Measurements from ENCODE around the gene NTF4.

NTF4 gene, protein sequence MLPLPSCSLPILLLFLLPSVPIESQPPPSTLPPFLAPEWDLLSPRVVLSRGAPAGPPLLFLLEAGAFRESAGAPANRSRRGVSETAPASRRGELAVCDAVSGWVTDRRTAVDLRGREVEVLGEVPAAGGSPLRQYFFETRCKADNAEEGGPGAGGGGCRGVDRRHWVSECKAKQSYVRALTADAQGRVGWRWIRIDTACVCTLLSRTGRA

DNA sequence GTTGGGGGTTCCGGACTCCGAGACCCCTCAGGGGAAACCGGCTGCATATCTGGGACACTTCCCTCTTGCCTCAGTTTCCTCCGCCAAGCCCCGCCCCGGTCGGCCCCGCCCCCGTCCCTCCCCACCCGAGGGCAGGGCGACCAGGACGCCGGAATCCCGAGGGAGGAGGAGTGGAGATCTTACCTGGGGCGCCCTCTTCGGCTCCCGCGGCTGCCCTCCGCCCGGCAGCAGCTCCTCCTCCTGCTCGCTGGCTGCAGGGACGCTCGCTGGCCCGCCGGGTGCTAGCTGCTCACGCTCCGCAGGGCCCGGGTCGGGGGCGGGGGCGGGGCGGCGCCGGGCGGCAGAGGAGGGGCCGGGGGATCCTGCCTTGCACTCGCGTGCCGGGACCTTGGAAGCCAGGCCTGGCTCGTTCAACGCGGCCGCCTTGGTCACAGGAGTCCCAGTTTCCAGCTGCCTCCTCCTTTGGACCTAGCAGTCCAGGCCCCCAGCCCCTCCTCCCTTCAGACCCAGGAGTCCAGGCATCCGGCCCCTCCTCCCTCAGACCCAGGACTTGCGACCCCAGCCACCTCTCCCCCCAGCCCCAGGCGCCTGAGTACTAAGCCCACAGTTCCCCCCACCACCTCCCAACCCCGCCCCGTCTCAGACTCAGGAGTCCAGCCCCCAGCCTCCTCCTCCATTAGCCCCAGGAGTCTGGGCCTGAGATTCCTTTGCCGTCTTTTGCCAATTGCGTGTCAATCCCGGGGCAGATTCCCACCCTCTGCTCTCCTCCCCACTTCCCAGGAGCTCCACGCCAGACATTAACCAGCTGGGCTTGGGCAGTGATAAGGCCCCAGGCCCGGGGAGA, at the start of gene NTF4:
NTF4 (minus strand) TSS at position 51 of the 844 bp plus-strand sequence. CDS start 2,821 bp downstream, outside the sequence.
- TF ChIP-seq, protein P1, sequence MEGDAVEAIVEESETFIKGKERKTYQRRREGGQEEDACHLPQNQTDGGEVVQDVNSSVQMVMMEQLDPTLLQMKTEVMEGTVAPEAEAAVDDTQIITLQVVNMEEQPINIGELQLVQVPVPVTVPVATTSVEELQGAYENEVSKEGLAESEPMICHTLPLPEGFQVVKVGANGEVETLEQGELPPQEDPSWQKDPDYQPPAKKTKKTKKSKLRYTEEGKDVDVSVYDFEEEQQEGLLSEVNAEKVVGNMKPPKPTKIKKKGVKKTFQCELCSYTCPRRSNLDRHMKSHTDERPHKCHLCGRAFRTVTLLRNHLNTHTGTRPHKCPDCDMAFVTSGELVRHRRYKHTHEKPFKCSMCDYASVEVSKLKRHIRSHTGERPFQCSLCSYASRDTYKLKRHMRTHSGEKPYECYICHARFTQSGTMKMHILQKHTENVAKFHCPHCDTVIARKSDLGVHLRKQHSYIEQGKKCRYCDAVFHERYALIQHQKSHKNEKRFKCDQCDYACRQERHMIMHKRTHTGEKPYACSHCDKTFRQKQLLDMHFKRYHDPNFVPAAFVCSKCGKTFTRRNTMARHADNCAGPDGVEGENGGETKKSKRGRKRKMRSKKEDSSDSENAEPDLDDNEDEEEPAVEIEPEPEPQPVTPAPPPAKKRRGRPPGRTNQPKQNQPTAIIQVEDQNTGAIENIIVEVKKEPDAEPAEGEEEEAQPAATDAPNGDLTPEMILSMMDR (IDR thresholded peaks at IDR 0.05; ENCODE audit: insufficient read depth, low read depth, low read length, missing control alignments), result no peak
- no peak within 1 kb of the TSS for H3K4me3 ChIP-seq (ENCODE audit: low read depth, low read length)
- DNase-seq (ENCODE audit: low read depth), result no peak

DNA sequence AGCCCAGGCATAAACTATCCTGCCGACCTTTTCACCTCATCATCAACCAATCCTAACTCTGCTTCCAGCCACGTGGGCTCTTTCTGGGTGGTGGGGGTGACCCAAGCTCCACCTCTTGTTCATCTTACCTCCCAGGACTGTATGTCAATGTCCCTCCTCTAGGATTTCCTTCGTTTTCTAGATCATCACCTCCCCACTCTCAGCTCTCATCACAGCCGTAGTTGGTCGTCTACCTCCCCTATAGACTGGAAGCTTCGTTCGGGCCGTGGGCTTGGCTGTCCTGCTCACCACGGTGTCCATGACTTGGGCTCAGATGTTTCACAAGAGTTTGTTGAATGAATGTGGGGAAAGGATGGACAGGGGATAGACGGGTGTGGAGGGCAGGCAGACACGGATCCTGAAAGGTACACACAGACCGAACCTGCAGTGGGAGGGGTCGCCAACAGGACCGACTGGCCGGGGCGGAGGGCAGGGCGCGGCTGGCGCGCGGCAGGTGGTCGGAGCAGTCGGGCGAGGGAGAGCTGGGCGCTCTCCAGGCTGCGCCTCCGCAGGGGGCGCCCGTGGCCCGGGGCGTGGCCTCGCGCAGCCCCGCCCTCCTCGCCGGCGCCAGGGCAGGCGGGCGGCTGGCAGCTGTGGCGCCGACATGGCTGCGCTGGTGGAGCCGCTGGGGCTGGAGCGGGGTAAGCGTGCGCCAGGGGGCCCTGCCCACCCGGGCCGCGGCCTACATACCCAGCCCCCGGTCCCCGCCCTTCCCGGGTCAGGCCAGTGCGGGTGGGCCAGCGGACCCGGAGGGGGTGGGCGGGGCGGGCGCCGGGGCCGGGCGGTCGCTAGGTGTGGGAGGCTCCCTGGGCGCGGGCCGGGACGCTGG, 49.4 kb upstream of the NTF4 start, which contains the start of gene LIN7B:
LIN7B (plus strand) TSS at position 609 of the 868 bp plus-strand sequence; CDS start at position 644, 35 bp downstream.
- peak within 1 kb of the TSS; percentile 54 for H3K4me3 ChIP-seq (ENCODE audit: low read depth, low read length)
- DNase-seq (ENCODE audit: low read depth), result peak; percentile 77
- TF ChIP-seq, protein P1 (IDR thresholded peaks at IDR 0.05; ENCODE audit: insufficient read depth, low read depth, low read length, missing control alignments), result peak; percentile 71

DNA sequence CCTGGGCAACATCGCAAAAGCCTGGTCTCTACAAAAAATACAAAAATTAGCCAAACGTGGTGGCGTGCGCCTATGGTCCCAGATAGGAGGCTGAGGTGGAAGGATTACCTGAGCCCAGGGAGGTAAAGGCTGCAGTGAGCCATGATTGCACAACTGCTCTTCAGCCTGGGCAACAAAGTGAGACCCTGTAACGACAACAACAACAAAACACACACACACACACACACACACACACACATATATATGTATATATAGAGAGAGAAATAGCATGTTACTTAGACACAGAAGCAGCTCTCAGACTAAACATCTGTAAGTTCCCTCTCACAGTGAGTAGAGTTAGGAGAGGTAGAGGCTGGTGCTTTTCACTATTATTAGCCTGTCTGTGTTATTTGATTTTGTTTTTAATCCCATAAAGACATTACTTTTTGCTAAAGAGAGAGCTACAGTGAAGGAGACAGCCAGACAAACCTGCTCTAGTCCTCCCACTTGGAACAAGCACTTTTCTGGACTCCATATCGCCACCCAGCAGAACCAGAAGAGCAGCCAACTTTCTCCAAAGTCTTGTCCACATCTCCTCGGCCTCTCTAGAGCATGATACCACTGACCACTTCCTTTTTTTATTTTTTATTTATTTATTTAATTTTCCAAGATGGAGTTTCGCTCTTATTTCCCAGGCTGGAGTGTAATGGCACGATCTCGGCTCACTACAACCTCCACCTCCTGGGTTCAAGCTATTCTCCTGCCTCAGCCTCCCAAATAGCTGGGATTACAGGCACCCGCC, 46.8 kb upstream of the NTF4 start:
- TF ChIP-seq, protein P1 (IDR thresholded peaks at IDR 0.05; ENCODE audit: insufficient read depth, low read depth, low read length, missing control alignments), result no peak
- DNase-seq (ENCODE audit: low read depth), result no peak
- H3K4me3 ChIP-seq (ENCODE audit: low read depth, low read length), result no peak overlapping the region

DNA sequence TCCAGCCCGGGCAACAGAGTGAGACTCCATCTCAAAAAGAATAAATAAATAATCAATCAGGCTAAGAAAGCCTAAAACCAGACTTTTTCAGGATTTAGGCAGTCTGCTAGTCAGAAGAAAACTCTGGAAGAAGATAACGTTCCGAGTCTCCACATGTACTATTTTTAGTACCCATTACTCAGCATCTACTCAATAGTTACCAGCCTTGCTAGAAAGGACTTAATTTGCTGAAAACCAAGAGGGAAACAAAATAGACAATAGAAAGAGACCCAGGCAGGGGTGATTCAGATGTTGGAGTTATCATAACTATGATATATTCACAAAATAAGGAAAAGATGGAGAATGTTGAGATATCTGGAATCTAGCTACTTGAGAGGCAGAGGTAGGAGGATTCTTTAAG, 45.9 kb upstream of the NTF4 start:
- DNase-seq (ENCODE audit: low read depth), result no peak
- TF ChIP-seq, protein P1 (IDR thresholded peaks at IDR 0.05; ENCODE audit: insufficient read depth, low read depth, low read length, missing control alignments), result no peak

DNA sequence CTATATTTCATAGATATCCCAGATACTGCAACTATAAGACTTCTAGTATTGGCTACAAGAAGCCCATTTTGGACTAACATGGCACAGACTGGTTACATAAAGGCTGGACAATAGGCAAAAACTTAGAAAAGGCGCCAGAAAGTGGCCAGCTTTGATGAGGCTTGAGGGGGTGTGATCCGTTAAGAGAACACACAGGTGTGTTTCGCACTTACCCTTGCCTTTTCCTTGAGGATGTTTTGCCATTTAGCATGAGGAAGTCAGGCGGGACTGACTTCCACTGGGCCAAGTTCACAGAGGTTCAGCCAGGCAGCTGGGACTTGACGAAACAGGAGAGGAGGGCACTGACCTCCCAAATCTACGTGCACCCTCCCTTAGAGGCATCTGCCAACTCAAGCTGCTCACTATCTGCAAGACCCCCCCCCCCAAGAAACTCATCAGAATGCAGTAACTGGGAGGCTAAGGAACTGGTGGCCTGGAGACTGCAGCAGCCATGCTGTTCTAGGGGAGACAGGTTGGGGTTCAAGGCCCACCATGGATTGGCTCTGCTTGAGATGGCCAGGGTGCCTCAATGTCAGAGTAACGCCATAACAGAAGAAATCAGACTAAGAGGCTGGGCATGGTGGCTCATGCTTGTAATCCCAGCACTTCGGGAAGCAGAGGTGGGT, 45.1 kb upstream of the NTF4 start:
- TF ChIP-seq, protein P1 (IDR thresholded peaks at IDR 0.05; ENCODE audit: insufficient read depth, low read depth, low read length, missing control alignments), result no peak

More for the DNA sequence above, 45.9 kb upstream of the NTF4 start:
- no peak overlapping the region for H3K4me3 ChIP-seq (ENCODE audit: low read depth, low read length)

More for the DNA sequence above, 45.1 kb upstream of the NTF4 start:
- no peak overlapping the region for H3K4me3 ChIP-seq (ENCODE audit: low read depth, low read length)
- no peak for DNase-seq (ENCODE audit: low read depth)

Data from GM12865 (cell line).